ENCODE measurements around the gene MBOAT7.
A peak's percentile ranks its signal among the peaks of the same experiment; 100 is the strongest.
"Not testable (repeated sequence)": the region's sequence is repeated elsewhere in the genome, so short reads cannot be mapped to it uniquely, and the experiment has no call there.

MBOAT7 gene

DNA sequence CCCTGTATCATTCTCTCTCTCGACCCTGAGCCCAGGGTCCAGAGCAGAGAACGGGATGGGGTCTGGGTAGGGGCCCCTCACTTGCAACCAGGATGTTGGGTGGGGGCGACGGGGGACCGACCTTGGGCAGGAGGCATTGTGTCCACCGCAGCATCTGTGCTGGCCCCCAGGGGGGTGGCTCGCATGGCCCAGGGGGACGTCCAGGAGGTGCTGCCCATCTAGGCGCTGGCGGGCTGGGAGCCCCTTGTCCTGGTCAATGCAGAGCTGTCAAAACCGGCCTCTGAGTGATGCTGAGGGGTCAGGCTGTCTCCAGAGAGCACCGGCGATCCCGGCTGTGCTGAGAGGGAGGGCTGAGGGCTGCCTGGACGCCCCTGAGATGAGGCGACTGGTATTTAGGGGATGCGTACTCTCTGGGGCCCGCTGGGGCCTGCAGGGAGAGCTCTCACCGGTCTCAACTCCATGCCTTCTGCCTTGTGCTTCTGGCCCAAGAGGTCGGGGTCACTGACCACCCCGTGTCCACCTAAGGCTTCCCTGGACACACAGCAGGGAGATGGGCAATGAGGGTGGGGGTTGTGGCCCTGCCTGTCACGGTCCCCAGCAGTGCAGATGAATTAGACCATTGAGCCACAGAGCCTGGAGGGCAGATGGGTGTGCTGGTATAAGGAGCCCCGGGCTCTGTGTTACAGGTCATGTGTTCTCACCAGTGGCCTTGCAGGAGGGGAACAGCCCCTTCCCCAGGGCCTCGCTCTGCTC, 19.9 kb upstream of the MBOAT7 start:
- DNase-seq = no peak

GRCh38 chr19:54208784-54209057, 19.3 kb upstream of the MBOAT7 start:
- no peak for DNase-seq

- DNase-seq = no peak
Observed at GRCh38 chr19:54207983-54208783, 18.8 kb upstream of the MBOAT7 start.

DNA sequence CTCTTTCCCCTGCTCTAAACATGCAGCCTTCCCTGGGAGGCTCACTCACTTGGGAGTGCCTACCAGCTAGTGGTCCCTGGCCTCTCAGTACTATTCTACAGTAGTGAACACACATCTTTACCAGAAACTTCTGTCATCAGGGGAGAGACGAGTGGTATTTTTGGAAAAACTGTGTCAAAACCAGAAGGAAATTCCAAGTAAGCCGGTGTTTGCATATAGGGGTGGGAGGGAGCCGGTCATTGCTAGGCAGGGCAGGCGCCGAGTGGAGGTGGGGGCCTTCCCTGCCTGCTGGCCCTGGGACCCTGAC, 18.2 kb upstream of the MBOAT7 start:
- DNase-seq = no peak

- not testable (repeated sequence) for DNase-seq
Observed at GRCh38 chr19:54207193-54207592, 17.8 kb upstream of the MBOAT7 start.

DNA sequence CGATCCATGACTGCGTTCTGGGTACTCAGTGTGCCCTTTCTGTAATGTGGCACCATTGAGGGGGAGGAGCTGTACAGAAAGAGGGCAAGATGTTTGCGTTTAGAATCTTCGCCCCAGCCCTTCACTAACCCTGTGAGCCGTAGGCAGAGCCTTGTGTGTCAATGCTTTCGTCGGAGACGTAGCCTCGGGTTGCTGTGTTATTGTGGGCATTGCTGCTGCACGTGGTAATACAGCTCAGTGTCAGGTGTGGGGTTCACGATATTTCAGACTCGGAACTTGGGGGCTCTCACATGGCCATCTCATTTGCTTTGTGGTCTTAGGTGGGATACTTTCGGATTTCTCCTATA, 17.4 kb upstream of the MBOAT7 start:
- no peak for DNase-seq

DNA sequence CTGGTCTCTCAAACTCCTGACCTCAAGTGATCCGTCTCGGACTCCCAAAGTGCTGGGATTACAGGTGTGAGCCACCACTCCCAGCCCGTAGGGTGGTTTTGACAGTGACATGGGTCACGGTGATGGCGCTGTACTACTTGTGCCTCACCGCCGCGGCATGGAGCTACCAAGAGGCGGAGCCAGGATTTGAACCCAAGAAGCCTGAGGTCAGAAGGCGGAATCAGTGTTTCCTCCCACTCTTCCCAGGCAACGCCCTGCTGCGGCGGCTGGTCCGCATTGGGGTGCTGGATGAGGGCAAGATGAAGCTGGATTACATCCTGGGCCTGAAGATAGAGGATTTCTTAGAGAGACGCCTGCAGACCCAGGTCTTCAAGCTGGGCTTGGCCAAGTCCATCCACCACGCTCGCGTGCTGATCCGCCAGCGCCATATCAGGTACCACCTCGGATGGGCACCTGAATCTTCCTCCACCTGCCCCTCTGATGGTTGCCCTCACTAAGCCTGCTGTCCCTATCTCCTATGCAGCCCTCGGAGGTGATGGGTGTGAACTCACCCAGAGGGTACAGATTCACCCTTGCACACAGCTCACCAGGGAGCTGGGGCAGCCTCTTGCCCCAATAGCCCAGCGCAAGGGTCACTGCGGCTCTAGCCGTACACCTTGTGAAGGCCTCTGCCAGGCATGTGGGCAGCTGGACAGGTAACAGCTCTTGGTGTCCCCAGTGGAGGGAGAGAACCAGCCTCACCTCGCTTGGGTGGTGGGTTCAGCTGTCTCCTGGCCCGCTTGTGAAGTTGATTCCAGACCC, 16.9 kb upstream of the MBOAT7 start:
- no peak for DNase-seq

DNA sequence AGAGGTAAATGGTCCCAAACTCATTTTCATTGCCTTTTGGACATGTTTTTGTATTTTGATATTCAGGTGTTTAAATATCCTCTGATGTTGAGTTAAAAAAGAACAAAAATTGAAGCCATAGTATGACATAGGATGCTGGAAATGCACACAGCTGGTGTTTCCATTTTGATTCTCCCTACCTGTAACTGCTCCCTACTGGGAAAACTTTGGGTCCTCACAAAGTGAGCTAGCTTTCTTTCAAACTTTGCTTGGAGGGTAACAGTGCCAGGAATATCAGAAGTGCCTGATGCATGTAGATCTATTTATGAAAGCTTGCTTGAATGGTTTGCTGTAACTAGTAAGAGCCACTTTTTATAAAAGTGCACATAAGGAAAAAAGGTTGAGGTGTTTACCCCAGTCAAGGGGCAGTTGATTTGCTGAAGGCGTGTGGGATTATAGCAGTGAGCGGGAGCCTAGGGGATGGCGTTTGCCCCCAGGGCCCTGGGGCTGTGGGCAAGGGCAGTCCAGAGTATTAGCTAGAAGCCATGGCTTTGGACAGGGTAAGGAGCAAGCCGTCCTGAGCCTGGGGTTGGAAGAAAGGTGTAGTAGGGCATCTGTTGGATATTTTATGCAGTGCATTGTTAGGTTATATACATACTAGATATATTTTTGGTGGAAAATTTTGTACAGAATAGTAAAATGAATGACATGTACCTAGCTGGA, 15.5 kb upstream of the MBOAT7 start:
- no peak for DNase-seq

GRCh38 chr19:54203151-54203611, 13.8 kb upstream of the MBOAT7 start:
- no peak for DNase-seq

- no peak for DNase-seq
Observed at GRCh38 chr19:54201980-54202379, 12.6 kb upstream of the MBOAT7 start.

DNA sequence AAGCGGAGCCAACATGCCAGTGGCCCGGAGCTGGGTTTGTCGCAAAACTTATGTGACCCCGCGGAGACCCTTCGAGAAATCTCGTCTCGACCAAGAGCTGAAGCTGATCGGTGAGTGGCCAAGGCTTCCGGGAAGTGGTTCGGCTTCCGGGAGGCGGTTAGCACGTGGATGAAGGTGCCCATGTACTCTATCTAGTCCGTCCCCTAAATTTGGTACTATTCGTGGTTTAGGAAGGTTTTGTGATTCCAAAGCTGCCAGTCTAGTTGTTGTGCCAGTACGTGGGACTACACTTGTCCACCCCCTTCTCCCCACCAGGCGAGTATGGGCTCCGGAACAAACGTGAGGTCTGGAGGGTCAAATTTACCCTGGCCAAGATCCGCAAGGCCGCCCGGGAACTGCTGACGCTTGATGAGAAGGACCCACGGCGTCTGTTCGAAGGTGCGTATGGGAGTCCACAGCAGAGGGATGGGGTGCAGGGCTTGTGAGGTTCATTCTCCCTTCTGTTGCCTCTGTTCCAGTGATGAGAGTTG, 11.9 kb upstream of the MBOAT7 start:
- no peak for DNase-seq

GRCh38 chr19:54199401-54199800, 10.0 kb upstream of the MBOAT7 start:
- DNase-seq = no peak

- DNase-seq = no peak
Observed at GRCh38 chr19:54197121-54197520, 7.7 kb upstream of the MBOAT7 start.

GRCh38 chr19:54196536-54196935, 7.2 kb upstream of the MBOAT7 start:
- no peak for DNase-seq

DNA sequence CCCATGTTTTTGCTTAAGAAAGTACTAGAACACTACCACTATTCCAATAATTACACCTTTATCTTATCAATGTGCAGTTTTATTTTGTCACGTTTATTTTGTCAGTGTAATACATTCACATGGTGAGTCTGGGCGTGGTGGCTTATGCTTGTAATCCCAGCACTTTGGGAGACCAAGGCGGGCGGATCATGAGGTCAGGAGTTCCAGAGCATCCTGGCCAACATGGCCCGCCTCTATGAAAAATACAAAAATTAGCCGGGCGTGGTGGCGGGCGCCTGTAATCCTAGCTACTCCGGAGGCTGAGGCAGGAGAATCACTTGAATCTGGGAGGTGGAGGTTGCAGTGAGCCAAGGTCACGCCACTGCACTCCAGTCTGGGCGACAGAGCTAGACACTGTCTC, 5.1 kb upstream of the MBOAT7 start:
- DNase-seq = not testable (repeated sequence)

DNA sequence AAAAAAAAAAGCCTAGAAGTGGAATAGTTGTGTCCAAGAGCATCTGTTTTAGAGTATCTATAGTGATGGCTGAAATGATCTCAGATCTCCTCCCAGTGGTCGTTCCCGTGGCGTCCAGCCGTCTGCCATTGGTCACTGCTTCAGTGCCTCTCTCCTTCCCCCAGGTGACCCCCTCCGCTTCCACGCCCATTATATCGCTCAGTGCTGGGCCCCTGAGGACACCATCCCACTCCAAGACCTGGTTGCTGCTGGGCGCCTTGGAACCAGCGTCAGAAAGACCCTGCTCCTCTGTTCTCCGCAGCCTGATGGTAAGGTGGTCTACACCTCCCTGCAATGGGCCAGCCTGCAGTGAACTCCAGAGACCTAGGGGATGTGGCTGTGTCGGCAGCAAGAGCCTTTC, 3.6 kb upstream of the MBOAT7 start:
- DNase-seq = no peak

GRCh38 chr19:54191811-54192453, 2.6 kb upstream of the MBOAT7 start:
- no peak for DNase-seq

DNA sequence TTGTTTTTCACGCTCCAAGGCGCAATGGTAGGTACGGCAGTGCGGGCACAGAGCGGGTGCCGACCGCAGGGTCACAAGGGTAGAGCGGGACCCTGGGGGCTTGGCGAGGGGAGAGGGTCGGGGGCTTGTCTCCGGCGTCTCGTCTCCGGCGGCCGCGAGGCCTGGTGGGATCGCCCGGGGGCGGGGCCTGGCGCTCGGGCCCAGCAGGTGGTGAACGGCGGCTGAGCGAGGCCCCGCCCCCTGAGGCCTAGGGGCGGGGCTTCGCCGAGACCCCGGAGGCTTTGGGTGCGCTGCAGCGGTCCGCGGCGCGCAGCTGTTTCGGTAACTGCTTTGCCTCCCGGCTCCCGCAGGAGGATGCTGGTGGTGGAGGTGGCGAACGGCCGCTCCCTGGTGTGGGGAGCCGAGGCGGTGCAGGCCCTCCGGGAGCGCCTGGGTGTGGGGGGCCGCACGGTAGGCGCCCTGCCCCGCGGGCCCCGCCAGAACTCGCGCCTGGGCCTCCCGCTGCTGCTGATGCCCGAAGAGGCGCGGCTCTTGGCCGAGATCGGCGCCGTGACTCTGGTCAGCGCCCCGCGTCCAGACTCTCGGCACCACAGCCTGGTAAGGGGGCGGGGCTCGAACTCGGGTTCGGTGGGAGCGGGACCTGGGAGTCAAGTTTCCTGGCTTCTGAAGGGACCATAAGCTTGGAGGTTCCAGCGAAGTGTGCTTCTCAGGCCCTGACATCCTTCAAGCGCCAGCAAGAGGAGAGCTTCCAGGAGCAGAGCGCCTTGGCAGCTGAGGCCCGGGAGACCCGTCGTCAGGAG, 1.8 kb upstream of the MBOAT7 start, which contains the start of gene TSEN34:
TSS of gene TSEN34 (plus strand) at position 298 of the 800 bp plus-strand sequence. CDS start at position 355, 57 bp downstream.
- no peak for DNase-seq

GRCh38 chr19:54190503-54191010, 1.2 kb upstream of the MBOAT7 start:
- peak; percentile 100 for DNase-seq

GRCh38 chr19:54189735-54190502, 539 bp upstream of the MBOAT7 start:
- peak; percentile 100 for DNase-seq
